ENCODE measurements around the gene EPB41L4B. TPM values are rescaled to one million over a fixed set of nuclear protein-coding genes. Genes with fewer than 3 reads are reported as not detected.

EPB41L4B gene
- total RNA-seq, 2 donors from 2014 or later, result 41.9 to 122 TPM

DNA sequence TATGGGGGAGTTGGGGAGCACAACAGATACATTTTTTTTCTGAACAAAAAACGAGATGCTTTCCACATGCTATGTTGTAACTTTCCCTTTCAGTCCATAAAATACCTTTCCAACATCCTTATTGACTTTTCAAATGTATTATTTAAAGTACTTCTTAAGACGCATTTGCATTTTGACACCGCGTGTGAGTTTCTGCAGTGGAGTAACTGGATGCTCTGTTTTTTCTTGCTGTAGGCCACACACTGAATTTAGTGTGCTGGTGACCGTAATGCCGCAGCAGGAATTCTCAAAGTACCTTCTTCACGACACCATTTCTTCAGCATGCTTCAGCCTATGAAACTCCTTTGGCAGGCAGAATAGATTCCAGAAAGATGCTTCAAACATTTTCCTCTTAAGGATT is 14.3 kb upstream of the EPB41L4B start:
- H3K9me3 ChIP-seq, result no peaks in the 10 kb centered on the region
- peaks cover 32% of the 10 kb centered on the region for H3K4me1 ChIP-seq
- intact Hi-C loops (cut with DNase I), result no loop called here
- TF ChIP-seq, protein P1, sequence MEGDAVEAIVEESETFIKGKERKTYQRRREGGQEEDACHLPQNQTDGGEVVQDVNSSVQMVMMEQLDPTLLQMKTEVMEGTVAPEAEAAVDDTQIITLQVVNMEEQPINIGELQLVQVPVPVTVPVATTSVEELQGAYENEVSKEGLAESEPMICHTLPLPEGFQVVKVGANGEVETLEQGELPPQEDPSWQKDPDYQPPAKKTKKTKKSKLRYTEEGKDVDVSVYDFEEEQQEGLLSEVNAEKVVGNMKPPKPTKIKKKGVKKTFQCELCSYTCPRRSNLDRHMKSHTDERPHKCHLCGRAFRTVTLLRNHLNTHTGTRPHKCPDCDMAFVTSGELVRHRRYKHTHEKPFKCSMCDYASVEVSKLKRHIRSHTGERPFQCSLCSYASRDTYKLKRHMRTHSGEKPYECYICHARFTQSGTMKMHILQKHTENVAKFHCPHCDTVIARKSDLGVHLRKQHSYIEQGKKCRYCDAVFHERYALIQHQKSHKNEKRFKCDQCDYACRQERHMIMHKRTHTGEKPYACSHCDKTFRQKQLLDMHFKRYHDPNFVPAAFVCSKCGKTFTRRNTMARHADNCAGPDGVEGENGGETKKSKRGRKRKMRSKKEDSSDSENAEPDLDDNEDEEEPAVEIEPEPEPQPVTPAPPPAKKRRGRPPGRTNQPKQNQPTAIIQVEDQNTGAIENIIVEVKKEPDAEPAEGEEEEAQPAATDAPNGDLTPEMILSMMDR (IDR thresholded peaks at IDR 0.05), result no peak
- no peak for TF ChIP-seq POLR2A (IDR thresholded peaks at IDR 0.05)
- DNase-seq (peak in 1 of 4 donors; percentile 2), ATAC-seq (no peak)
- H3K27me3 ChIP-seq, result no peaks in the 10 kb centered on the region
- H3K4me3 ChIP-seq, result no peak overlapping the region
- H3K27ac ChIP-seq, result no peak overlapping the region
- no peaks in the 10 kb centered on the region for H3K36me3 ChIP-seq (replicated peaks in 1 of 2; ENCODE audit: insufficient read depth in 1 of 2, low read depth in 2 of 2)
- WGBS, 2 donors, result 81 to 85% methylated on average over 7 of the region's 7 CpGs

DNA sequence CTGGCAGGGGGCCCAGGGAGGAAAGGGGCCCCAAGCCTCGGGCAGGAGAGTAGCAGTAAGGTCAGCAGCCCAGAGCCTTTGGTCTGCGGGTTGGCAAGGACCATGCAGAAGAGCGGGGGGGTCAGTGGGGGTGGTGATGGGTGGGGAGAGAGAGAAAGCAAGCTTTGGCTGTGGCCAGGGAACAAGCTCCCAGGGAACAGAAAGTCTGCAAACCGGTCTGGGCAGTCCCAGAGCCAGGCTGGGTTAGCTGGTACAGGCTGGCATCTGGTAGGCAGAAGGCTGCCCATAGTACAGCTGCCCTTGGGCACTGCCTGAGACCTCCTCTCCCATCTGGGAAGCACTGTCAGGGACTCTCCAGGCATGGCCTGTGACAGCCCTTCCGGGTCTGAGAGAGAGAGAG is 10.5 kb upstream of the EPB41L4B start:
- Histone ChIP-seq H3K9me3 (no peaks in the 10 kb centered on the region), H3K27me3 (no peaks in the 10 kb centered on the region), H3K27ac (peak overlapping the region; percentile 93 to 99 (median 96)), H3K36me3 (replicated peaks in 1 of 2; ENCODE audit: insufficient read depth in 1 of 2, low read depth in 2 of 2) (no peaks in the 10 kb centered on the region), H3K4me1 (peaks cover 68% of the 10 kb centered on the region), H3K4me3 (no peak overlapping the region)
- peak; percentile 98 to 99 (median 98) for DNase-seq
- peak; percentile 91 for ATAC-seq
- intact Hi-C loops (cut with DNase I), result no loop called here
- TF ChIP-seq, protein P1 (IDR thresholded peaks at IDR 0.05), result peak in 1 of 7 experiments; percentile 19
- TF ChIP-seq POLR2A (IDR thresholded peaks at IDR 0.05), result peak in 2 of 3 donors; percentile 64 to 72
- WGBS, 2 donors, result 7 to 11% methylated on average over 5 of the region's 5 CpGs

GRCh38 chr9:109329638-109330258 is 8.9 kb upstream of the EPB41L4B start:
- ATAC-seq, result peak; percentile 40
- H3K36me3 ChIP-seq (replicated peaks in 1 of 2; ENCODE audit: insufficient read depth in 1 of 2, low read depth in 2 of 2), result no peaks in the 10 kb centered on the region
- TF ChIP-seq POLR2A (IDR thresholded peaks at IDR 0.05), result no peak
- TF ChIP-seq, protein P1 (IDR thresholded peaks at IDR 0.05), result no peak
- H3K4me1 ChIP-seq, result peaks cover 68% of the 10 kb centered on the region
- peak; percentile 72 to 86 (median 82) for DNase-seq
- intact Hi-C loops (cut with DNase I), result loop anchor here (10.0 kb wide), 1 partner anchor 145 kb away; no protein-coding TSS in a partner anchor
- no peaks in the 10 kb centered on the region for H3K9me3 ChIP-seq
- 7 to 16% methylated on average over 11 of the region's 11 CpGs for WGBS, 2 donors
- H3K27ac ChIP-seq, result peak overlapping the region; percentile 93 to 99 (median 96)
- no peaks in the 10 kb centered on the region for H3K27me3 ChIP-seq
- no peak overlapping the region for H3K4me3 ChIP-seq

DNA sequence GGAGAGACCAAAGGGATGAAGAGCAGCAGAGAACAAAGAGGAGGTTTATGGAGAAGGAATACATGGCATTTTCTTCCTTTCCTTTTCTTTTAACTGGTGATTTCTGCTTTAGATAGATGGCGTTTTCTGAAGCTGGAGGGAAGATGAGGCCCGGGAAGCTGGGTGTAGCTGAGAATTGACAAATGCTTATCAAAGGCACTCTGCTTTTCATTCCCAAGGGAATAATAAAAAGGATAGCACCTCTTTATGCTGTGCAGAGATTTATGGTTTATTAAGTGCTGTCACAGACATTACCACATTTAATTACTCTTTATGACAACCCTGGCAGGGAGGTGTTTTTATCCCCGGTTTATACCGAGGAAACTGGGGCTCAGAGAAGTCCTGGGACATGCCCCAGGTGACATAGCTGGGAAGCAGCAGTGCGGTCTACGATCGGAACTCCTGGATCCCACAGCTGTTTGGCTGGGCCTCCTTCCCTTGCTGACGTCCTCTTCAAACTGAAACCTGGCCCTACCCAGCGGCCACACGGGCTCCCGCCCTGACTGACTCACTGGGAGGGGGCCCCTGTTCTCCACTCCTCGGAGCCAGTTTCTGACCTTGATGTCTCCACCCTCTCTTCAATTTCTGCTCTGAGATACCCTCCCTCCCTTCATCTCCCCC is 8.2 kb upstream of the EPB41L4B start:
- Histone ChIP-seq H3K4me1 (peaks cover 68% of the 10 kb centered on the region), H3K9me3 (no peaks in the 10 kb centered on the region), H3K27me3 (no peaks in the 10 kb centered on the region), H3K4me3 (no peak overlapping the region), H3K36me3 (replicated peaks in 1 of 2; ENCODE audit: insufficient read depth in 1 of 2, low read depth in 2 of 2) (no peaks in the 10 kb centered on the region), H3K27ac (peak overlapping the region; percentile 93 to 99 (median 96))
- intact Hi-C loops (cut with DNase I), result loop anchor here (10.0 kb wide), 1 partner anchor 144 kb away; no protein-coding TSS in a partner anchor
- WGBS, 2 donors, result 5 to 18% methylated on average over 9 to 12 of the region's 12 CpGs
- TF ChIP-seq POLR2A (IDR thresholded peaks at IDR 0.05), result peak; percentile 24 to 64 (median 58)
- TF ChIP-seq, protein P1 (IDR thresholded peaks at IDR 0.05), result no peak
- peak; percentile 89 to 96 (median 94) for DNase-seq
- peak; percentile 78 for ATAC-seq

Data from body of pancreas (tissue), 4 donors.